GM21529 (cell line): ENCODE data around the gene AGBL1.
"Not testable (repeated sequence)": the region's sequence is repeated elsewhere in the genome, so short reads cannot be mapped to it uniquely, and the experiment has no call there.

Source experiments
- ATAC-seq: cut with Tn5 transposase; IDR thresholded peaks from one replicate; pipeline ENCODE4 v1.9.1; 2021; ENCODE audit not compliant: unreplicated experiment

The AGBL1 gene

DNA sequence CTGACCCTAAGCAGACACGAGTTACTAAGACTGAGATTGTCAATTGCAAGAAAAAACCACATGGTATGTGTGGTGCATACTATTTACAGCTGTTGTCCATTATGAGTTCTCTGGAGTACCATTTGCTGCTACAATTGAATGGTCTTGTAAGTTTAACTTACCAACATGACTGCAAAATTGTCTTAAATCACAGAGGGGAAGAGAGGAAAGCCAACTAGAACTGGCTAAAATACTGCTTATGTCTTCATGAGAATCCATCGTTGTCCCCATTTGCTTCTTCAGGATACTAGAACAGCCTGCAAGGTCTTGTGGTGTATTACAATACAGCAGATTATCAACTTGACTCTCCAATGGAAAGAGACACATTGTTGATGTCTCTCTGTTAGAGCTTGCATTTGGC lies 313.2 kb downstream of the AGBL1 start:
- no peak for ATAC-seq

DNA sequence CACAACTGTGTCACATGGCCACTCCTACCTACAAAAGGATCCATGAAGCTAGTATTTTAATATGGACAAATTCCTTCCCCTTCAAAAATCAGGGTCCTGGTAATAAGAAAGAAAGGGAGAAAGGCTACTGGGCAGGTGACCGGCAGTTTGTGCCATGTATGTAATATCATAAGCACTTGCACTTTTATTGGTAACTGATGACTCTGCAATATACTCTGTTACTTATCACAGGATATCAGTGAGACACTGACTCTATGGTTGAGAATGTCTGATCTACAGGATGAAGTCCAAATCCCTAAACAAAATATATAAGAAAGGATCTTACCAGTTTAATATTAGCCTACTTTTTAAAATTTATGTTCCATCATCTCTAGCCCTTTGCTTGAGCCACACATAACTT lies 315.2 kb downstream of the AGBL1 start:
- ATAC-seq: no peak

DNA sequence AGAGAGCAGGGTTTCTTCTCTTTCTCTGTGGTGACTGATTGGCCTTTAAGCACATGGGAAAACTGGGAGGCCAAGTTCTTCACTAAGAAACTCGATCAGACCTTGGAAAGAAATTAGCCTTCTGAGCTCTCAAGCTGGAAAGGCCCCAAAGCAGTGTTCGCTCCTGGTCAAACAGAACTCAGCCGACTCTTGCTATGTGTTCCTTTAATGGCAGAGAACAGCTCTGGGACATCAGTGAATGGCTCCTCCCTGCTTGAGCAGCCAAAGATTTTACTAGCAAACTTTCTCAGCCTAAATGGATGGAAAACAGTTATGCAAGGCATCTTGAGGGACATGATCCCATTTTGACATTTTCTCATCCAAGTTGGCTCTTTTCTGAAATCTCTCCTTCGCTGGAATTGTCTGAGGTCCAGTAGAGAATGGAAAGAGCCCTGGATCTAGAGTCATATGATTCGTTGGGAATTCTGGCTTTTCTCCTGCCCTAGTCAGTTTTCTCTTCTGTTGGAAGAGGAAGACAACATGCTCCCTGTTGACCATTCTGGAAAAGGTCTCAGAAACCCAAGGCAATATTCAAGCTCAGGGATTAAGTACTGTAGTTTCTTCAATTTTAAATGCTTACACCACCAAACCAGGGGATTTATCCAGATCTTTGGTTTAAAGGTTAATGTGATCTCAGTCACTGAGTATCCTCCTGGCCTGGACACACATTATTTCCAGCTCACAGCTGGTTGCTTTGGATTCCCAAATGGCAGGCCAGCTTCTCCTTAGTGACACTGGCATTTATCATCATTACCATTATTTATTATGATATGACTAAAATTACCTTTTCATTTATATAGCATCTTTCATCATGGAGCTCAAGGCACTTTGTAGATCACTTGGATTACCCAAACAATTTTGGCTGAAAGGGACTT lies 319.6 kb downstream of the AGBL1 start:
- no peak for ATAC-seq

DNA sequence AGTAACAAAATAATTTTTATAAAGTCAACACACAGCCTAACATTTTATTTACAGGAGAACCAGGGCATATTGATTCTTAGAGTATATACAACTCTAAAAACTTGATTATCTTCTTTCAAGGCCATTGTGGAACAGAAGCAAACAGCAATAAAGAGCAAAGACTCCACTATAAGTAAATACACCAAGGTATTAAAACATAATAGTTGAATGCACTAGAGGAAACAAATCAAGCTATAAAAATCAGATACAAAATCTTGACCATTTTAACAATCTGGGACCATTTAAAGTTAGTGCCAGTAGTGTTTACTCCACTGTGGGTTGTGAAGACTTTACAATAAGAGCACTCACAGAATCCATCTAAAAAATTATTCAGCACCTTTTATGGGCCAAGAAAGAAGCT lies 323.6 kb downstream of the AGBL1 start:
- no peak for ATAC-seq

DNA sequence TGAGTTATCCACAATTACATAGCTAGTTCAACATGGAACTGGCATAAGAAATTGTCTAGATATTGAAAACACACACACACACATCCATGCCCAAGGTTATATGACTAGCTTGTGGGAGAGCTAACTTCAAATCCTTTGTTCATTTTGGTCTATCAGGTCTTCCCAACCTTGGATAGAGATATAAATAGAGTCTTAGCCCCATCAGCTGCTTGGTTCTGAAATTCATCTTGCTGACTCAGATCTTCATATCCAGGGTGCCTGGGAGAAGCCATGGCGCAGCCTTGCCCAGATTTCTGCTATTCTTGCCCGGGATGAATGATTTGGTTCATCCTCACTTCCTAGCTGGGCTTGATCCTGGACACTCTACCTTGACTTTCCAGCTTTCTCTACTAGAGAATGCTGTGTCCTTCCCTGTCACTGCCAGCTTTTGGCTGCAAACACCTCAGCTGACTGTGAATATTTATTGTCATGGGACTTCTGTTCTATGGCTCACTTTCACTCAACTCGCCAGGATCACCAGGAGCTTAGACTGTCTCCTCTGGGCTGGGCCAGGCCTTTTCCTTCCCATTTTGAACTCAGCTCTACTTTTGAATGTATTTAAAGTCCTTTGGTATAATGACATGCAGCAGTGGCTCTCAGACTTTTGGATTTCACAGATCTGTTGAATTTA lies 324.4 kb downstream of the AGBL1 start:
- ATAC-seq: no peak

DNA sequence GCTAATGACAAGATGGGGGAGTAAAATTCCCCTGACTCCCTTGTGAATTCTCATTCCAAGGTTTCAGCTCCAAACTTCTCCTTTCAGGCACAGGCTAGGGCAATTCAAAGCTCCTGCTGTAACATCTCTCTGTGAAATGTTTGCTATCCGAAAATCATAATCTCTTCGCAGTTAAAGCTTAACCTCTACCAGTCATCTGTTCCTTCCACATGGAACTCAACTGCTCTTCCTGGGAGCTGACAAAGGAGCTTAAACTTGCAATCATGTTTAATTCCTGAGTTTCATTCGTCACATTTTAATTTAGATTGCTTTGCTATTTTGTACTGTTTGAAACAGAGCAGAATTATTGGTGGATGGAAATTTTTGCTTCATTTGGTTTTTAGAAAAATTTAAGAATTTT lies 328.6 kb downstream of the AGBL1 start:
- no peak for ATAC-seq

DNA sequence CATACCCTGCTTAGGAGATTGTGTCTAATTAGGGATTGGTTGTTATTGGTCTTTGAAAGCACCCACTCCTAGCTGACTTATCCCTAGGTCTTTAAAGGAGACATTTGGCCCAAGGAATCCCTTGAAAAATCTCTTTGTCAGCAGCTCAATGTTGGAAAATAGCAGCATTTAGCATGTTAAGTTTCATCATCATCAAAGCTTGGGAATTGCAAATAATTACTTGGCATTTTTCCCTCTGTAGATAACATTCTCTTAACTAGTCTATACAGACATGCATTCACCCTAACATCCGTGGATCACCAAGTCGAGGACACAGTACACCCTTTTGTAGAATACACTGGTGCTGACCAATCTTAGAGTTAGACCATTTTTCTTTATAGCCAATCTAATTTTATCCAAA lies 332.2 kb downstream of the AGBL1 start:
- no peak for ATAC-seq

DNA sequence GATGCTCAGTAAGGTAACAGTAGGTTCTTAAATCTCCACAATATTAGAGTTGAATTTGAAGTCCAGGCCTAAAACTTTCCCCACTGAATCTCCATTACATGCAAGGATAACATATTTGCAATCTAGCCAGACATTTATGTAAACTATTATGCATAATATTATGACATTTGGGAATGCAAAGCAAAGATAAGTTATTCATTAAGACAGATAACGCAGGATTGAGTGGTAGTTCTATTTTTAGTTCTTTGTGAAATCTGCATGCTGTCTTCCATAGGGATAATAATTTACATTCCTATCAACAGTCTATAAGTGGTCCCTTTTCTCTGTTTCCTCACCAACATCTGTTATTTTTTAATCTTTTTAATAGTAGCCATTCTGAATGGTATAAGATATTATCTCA lies 333.5 kb downstream of the AGBL1 start:
- no peak for ATAC-seq

DNA sequence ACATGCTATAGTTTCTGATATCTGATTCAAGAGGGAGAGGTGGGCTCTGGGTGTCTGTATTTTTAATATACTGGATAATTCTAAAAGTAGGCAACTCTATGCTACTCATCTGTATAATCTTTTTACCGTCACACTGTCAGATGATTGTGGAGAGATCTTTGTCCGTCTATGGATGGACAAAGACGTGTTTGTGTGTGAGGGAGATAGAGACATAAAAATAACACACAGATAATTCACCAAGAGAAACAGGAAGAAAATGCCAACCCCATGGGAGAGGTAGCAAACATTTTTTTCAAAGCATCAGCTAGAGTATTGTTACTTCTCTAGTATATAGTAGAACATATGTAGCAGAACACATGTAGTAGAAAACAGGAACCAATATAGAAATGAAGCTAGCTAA lies 346.1 kb downstream of the AGBL1 start:
- ATAC-seq: no peak

DNA sequence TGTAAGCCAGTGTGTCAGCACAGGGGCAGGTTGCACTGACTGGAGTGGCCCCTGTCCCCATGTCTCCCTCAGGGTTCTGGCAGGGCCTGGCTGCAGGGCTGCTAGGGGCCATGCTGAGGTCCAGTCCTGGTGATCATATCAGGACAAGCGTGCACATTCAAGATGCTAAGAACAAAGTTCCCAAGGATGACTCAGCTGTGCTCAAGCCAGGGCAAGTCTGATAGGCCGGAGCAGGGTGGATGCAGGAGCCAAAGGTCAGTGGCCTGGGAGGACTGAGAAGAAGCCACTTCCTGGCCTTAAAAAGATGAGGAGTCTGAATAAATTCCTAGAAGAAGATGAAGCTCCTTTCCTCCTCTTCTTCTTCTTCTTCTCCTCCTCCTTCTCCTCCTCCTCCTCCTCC lies 353.2 kb downstream of the AGBL1 start:
- ATAC-seq: no peak

DNA sequence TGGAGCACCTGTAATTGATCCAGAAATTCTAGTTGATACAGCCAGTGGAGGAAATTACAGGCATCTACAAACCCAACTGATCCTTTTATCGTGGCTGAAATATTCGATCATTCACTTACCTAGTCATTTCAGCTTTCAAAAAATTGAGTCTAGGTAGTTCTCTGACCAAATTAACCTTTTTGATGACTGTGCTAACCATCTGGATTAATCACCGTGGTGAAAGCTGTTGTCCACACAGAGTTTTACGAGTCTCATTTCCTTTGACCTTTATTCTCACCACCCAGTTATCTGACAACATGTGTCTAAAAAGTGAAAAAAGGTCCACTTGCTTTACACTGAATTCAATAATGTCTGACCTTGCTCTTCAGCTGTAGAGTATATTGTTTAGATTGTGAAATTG lies 354.3 kb downstream of the AGBL1 start:
- no peak for ATAC-seq

DNA sequence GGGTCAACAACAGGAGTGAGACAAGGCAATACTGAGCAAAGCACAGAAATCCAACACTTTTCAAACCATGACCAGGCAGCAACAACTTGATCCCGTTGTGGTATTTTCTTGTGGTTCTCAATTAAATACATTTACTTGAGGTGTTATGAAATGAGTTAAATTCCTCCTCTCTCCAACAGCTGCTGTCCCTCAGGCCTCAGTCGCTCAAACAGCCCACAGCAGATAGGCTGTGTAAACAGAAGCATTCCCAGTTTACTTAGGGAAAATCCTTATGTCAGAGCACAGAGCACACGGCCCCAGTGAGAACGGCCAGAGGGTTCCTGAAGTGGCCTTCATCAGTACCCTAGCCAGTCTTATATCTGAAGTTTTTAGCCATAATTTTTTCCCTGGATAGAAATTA lies 359.9 kb downstream of the AGBL1 start:
- ATAC-seq: no peak

DNA sequence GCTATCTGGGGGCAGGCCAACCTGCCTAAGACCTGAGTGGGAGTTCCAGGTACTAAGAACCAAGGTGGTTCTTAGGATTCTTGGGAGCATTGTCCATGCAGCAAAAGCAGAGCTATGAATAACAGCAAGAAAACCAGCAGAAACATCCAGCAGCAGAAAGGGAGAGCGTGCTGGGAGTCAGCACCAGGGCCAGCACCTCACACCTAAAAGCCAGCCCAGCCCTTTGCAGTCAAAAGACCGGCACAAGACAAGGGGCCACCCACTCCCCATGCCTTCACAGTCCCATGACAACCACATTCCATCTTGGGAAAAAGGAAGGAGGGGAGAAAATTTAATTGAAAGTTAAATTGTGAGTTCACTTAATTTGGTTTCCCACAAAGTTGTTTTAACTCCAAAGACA lies 364.9 kb downstream of the AGBL1 start:
- ATAC-seq: no peak

DNA sequence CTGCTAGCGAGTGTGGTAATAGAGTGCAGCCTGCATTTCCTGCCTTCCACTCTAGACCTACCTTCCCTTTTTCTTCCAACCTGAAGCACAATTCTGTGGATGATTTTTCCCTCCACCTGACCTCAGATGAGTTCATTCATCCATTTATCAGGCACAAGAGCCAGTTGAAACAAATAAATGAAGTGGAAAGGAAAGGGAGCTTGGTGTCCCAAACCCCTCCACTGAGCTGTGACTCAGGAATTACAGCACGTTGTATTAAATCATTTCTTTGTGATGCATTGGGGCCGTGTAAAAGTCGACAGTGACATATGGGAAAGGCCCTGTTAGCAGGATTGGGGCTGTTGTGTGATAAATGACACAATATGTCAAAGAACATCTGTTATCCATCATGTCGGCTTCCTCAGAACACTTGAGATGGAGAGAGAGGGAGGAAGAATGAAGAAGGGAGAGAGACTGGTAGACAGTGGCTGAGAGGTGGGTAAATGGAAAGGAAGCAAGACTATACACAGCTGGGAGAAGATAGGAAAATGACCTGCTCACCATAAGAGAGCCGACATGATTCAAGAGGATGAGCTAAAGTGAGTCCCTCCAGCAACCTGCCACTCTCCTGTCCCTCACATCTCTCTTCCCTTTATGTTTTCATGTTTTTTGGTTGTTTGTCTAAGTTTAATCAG lies 366.0 kb downstream of the AGBL1 start:
- ATAC-seq: no peak

DNA sequence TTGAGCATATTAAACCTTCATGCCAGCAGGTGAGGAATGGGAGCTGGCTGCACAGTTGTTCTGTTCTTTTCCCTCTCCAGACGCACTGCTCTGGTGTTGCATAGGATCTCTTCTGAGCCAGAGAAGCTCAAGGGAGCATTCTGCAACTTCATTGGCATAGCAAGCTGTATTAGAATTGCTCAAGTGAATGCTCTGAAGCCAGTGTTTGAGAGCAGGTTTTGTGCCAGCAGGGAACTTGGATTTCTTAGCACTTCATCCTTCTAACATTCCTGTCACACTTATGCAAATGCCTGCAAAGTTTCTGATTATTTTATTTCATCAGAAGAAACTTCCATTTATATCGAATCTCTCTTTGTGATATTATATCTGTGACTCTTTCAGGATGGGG lies 366.6 kb downstream of the AGBL1 start:
- ATAC-seq: no peak

DNA sequence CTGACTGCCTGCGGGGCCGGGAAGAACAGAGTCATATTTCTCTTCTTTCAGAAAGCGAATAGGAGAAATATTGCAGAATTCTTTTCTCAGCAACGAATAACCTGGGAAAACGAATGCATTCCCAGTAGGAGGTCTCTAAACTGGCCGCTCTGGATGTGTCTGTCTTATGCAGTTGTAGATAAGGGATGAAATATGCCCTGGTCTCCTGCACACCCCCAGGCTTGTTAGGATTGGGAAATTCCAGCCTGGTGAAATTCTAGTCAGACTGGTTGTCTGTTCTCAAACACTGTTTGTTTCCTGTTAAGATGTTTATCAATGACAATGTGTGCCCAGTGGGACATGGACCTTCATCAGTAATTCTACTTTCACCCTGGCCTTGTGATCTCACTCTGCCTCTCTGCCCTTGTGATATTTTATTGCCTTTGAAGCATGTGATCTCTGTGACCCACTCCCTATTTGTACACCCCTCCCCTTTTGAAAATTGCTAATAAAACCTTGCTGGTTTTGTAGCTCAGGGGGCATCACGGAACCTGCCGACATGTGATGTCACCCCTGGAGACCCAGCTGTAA lies 385.9 kb downstream of the AGBL1 start:
- not testable (repeated sequence) for ATAC-seq

DNA sequence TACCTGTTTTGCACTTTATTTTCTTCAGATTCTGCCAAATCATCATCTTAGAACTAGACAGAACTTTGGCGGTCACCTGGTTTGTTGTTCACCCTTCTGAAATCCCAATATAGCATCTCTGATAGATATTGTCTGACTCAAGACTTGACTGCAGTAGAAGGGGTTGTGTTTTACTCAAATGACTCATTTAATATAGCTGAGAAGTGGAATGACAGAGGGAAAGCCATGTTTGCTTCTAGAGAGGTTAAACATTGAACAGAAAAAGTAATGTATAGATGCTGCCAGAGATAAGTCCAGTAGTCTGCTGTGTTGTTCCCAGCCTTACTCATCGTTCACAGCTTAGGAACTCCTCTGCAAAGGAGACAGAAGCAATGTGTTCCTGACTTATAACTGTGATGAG lies 402.0 kb downstream of the AGBL1 start:
- ATAC-seq: no peak

DNA sequence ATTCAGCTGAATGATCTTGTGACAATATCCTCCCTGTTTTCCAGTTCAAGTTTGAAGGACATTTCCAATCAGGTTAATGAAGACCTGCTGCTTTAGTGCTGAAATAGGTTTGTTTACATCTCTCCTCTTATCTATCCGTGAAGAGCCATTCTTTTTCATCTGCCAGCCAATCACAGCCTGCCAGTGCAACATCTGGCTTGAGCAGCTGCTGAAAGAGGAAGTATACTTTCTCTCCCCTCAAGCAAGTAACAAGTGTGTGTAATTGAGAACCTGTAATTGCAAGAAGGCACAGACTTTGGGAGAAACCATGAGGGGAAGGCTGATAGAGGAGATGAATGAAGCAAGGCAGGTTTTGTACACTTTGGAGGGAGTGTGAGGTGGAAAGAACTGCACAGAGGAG lies 404.3 kb downstream of the AGBL1 start:
- ATAC-seq: no peak

DNA sequence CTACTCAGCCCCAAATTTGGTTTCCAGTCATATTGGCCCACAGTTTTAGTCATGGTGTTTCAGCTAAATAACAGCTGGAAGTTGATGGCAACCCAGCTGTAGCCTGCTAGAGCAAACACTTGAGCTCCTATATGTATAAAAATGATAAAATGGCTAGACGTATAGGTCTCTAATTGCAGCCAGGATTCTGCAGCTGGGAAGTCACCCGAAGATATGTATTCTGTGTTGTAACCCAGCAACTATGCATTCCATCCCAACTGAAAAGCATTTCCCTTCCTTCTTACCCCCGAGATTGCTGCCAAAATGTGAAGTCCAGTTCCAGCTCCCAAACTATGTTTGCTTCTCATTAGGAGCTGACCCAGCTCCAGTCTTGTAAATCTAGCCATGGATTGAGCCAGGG lies 408.4 kb downstream of the AGBL1 start:
- no peak for ATAC-seq

DNA sequence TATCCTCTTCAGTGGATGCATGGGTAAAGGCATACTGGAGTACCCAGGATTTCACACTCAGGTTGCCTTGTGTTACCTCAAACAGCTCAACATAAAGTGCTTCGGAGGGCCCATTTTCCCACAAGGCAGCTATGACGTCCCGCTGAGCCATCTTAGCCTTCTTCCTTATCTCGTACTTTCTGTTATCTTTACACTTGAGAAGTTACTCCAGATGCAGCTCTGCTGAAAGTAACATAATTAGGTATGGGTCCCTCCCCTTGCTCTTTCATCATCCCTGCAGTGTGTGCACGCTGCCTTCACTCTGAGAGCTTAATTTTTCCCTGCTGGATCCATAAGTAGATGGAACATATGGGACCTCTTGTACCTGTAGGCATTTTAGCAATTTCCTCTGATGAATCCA lies 410.3 kb downstream of the AGBL1 start:
- no peak for ATAC-seq

DNA sequence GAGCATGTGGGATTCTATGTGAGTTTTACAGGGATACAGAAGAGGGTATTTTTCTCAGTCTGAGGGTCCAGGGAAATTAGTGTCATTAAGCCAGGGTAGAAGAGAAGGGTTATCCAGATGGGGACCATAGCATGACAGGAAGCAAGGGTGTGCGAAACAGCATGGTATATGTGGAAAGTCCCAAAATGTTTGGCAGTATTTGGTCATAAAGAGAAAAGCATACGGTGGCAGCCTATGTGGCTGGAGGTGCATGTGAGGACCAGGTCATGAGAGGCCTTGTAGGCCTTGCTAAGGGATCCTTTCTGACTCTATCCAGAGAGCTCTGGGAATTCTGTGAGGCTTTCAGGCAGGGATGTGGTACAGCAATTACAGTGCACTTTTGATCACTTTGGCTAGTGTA lies 411.4 kb downstream of the AGBL1 start:
- no peak for ATAC-seq

DNA sequence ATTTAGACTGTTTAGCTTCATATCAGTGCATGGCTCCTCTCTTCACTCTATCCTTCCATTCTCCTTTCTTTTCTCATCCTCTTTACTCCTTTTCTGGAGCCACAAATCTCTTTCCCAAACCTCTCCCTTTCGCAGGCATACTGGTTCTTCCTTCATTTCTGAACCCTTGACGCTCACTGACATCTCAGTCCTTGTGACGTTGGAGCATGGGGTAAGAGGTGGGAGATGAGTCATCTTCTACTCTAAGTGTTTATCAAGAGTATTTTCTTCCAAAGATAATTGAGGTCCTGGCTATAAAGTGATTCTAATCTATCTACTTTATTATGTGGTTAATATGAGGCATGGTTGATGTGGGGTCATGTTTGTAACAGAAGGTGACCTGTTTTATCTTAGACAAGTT lies 414.2 kb downstream of the AGBL1 start:
- no peak for ATAC-seq
